ENCODE measurements around the gene EXOC6B.

Gene EXOC6B

DNA sequence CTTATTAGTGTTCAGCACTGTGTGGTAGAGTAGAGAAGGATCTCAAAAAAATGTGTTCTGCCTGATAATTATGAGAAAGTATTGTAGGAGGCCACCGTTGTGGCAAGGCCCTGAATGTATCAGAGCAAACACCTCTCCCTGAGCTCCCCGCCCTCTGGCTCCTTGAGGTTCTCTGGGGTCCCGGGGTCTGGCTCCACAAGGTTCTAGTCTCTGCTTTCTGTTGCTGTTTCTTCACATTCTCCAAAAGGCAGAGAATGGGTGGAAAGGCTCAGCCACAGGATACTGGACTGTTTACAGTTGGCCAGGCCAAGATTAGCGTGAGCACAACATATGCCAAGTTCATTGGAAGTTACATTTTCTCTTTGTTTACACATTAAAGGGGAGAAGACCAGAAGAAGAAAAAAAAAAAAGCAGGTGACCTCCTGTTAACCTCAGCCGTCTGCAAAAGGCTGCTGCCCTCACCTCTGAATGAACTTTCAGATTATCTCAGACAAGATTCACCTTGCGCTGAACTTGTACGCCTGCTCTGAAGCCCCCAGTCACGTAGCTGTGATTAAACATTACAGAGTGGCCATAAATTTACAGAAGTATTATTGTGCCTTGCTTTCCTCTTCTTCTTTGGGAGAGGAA lies 621.6 kb downstream of the EXOC6B start:
- DNase-seq, result no peak

DNA sequence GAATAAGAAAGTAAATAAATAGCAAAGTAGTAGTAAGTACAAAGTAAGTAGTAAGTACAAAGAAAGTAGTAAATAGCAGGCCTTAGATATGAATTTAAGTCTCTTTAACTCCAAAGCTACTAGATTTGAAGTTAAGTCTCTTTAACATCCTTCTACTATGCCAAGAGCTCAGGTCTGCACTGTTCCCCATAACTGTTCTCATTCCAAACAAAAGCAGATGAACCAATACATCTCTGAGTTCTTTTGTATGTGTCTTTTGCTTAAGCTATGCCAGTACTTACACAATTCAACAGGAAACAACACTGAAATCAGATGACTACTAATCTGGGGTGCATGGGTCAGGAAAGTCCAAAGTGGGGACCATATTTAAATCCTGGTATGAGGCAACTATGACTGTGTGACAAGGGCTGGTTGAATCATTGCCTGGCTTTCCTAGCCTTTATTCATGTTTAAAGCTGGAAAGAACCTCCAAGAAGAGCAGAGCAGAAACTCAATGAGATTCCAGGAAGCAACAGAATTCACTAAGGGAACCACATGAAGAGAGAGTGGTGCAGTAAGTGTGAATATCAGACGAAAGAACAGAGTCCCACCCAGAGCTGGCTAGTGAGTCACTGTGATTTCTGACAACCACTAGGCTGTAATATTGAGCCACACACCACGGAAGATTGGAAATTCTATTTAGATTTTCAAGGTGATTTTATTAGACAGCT lies 627.1 kb downstream of the EXOC6B start:
- no peak for DNase-seq

DNA sequence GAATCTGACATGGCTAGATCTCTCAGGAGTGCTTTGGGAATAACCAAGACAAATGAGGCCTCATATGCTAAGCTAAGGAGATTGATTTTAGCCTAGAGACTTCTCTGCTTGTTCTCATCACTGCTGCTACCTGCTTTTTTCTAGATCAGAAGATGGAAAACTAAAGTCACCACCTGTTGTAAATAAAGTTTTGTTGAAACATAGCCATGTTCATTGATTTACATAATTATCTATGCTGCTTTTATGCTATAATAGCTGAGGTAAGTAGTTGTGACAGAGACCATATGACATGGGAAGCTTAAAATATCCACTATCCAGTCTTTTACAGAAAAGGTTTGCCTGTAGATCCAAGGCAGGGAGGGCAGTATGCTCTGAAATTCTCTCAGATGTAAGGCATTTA lies 632.1 kb downstream of the EXOC6B start:
- no peak for DNase-seq

DNA sequence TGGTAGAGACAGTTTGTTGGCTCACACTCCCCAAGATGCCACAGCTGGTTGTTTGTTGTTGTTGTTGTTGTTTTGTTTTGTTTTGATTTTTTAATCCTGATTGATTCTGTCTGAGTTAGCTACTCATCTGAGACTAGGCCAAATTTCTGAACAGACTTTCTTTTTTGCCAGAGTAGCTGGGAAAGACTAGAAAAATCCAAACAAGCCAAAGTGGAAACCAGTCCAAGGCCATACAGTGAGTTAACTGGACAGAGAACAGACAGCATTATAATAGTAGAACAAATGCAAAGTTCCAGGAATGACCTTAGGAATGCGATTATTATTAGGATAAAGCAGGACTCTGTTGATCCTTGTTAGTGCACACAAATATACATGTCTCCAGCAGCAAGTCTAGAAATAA lies 634.4 kb downstream of the EXOC6B start:
- no peak for DNase-seq

DNA sequence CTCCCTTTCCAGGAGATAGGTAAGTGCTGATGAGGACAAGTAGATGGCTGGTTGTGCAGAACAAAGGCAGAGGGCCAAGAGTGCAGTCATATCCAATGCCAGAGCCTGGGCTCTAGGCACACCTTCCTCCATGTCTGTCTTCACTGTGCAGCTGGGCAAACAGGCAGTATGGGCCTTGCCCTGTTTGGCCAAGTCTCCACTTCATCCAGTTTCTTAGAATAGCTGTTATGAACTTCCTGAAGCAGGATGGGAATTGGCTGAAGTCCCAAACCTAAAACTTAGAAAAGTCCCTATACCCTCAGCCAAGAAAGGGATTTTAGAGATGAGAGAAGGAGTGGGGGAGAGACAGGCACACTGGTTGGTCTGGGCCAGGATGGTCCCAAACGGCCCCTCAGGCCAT lies 640.6 kb downstream of the EXOC6B start:
- no peak for DNase-seq

DNA sequence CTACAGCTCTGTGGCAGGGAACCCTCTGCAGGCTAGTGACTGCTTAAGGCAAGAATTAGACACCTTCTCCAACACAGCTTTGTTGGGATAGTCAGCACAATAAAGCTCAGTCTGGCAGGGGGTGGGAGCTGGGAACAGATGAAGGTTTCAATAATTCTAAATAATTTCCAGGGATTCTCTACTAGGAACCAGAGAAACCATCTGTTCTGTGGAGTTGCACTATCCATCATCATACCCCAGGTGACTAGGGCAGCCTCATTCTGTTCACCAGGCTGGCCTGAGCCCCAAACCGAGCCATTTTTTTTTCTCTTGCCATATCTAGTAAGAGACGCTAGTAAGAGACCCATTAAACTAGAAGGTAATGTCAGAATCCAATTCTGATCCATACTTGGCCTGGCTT lies 642.4 kb downstream of the EXOC6B start:
- no peak for DNase-seq

DNA sequence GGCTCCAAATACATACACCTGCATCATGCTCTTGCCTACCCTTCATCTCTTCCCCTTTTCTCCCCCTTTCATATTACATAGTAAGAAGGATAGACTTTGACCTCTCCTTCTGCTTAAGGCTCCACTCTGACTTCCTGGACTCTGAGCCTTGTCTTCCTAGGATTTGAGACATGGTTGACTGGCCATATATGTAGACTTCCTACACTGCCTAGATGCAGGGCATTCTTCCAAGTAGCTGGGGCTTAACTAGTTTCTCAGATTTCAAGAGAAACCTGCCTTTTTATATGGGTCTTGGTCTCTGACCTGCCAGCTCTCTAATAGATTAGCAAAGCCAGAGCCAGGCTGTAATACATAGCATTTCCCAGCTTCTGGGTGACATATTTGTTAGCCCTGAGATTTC lies 642.8 kb downstream of the EXOC6B start:
- DNase-seq, result no peak

DNA sequence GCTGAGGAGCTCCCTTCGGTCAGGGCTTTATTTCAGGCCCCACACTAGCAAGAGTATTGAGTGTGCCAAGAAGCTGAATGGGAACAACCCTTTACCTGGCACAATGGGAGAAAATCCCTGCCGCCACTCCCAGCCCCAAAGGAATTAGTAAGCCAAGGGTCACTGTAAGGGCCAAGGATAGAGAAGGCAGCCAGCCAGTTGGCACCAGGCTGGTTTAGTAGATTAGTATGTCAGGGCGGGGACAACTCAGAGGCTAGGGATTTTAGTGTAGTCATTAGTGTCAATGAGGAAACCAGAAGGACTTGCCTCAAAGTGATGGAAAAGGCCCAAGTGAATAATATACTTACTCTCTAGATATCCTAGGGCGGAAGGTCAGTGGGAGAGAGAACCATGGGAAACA lies 643.3 kb downstream of the EXOC6B start:
- no peak for DNase-seq

DNA sequence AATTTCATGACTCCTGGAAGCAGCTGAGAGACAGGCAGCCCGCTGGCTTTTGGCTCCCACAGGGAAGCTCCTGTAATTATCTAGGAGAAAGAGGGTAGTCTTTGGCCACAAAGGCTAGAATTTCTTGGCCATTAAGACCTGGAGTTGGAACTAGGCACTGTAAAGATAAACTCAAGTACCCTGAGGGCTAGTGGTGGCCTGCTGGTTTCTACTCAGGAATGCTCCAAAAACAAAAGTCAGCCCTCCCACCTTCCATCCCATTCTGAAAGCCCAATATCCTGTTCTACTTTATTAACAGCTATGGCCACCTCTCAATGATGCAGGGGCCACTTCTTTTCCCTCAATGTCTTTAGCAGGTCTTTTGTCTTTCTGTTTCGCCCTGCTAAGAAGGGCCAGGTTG lies 644.2 kb downstream of the EXOC6B start:
- no peak for DNase-seq

DNA sequence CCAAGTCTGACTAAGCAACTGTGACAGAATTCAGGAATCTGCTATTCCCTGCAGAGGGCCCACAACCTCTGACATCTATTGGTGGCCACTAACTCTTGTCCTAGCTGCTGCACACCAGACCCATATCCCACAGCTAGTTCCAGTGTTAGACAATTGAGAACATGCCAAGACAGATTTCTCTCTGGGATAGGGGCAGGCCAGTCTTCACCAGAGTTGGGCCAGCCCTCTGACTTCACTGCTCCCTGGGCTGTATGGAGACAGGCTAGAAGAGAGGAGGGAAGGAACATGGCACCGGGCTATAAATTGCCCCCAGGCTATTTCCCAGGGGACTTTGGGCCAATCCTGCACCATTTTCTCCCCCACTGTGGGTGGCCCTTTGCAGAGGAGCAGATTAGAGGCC lies 645.5 kb downstream of the EXOC6B start:
- DNase-seq, result no peak

DNA sequence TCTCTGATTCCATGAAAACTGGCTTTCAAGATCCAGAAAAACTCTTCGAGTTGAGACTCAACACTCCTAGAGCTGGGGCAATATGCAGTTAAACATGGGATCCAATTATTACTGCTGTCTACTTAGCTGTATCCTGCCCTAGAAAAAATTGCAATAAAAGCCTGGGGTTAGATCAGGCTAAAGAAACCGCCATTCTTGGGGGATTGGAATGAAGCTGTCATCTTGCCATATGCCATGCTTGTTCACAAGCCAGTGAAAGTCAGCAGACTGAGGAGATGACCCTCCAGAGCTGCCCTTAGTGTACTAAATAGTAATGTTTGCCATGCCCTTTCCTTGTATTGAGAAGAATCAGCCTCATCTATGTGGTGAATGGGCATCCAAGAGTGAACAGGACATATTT lies 647.3 kb downstream of the EXOC6B start:
- no peak for DNase-seq

DNA sequence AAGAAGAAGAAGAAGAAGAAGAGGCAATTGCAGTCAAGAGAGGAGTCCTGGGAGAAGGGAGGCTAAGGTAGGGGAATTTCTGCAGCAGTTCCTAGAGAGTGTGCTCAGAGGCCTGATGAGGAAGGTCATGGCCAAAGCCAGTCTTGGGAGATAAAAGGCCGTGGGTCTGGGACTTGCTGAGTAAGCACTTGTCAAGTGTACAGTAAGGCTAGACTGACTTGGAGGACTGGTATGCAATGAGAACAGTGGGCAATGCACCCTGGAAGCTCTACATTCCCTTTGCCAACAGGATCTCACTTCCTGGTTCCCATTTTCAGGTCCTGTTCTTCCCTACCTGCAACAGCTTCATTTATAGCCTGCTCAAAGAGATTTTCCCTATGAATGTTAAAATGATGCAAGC lies 649.6 kb downstream of the EXOC6B start:
- no peak for DNase-seq

DNA sequence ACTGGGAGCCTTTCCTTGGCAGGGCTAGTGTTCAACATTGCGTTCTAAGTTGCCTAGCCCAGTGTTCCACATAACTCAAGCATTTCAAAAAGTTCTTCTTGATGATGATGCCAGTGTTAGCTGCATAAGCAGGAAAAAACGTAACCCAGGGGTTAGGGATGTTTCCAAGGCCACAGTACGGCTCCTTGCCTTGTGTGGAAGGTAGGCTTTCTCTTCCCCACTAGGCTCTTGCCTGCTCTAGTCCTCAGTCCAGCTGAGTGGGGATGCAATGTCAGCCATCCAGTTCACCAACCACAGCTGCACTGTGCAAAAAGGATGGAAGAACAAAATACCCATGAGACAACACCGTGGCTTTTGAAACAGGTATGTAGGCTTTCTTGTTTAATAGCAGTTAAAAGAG lies 650.2 kb downstream of the EXOC6B start:
- DNase-seq, result no peak

DNA sequence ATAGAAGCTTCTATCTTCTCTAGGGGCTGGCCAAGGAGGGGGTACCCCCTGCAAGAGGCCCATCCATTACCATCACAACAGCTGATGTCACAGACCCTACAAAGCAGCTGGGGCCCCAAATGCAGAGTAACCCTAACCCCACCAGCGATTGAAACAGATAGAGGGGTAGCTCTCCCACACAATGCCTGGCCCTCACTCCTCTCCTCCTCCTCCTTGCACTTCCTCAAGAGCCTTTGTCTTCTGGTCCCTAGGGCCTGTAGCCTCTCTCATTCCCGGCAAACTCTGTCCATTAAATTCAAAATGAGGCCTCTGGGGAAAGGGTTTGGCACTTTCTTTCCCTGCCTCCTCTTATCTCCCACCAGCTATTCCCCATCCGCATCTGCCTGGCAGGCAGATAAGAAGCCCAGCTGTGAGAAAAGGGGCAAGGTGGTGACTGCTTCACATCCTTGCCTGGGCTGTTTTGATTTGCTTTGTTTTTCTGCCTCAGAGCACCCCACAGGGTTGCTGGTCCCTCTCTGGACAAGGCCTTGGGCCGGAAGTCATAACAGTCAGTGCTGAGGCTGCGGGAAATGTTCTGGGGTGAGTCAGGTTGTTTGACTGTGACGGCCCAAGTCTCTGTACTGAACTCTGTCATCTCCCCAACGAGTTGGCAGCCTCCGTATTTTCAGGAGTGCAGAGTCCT lies 652.1 kb downstream of the EXOC6B start:
- no peak for DNase-seq

DNA sequence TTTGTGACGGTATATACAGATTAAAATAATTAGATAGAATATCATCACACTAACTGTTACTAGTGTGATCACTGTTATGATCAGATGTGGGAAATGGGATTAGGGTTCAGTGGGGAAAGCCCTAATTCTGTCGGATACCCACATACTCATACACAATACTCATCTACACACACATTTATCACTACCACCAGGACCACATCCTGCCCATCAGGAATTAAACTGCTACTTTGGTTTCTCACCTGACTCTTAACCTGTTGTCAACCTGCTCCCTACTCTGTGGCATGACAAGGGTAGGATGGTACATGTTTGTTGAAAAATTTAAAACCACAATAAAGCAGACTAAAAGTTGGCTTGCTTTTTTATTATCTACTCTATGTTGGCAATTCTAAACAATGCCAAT lies 653.4 kb downstream of the EXOC6B start:
- no peak for DNase-seq

DNA sequence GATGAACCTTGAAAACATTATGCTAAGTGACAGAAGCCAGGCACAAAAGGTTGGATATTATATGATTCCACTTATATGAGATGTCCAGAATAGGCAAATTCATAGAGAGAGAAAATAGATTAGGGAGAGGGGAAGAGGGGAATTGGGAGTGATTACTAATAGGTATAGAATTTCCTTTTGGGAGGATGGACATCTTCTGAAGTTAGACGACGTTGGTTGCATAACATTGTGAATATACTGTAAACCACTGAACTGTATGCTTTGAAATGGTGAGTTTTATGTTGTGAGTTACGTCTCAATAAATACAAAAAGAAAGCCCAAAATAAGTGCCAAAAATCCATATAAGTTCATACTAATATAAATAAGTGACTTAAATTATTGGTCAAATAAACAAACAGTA lies 659.6 kb downstream of the EXOC6B start:
- DNase-seq, result no peak

DNA sequence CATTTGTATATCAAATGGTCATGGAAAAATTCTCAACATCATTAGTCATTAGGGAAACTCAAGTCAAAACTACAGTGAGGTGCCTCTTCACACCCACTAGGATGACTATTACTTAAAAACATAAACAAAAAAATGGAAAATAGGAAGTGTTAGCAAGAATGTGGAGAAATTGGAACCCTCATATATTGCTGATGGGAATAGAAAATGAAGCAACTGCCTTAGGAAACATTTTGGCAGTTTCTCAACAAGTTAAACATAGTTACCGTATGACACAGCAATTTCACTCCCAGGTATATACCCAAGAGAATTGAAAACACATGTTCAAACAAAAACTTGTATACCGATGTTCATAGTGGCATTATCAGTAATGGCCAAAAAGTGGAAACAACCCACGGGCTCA lies 660.0 kb downstream of the EXOC6B start:
- DNase-seq, result no peak

DNA sequence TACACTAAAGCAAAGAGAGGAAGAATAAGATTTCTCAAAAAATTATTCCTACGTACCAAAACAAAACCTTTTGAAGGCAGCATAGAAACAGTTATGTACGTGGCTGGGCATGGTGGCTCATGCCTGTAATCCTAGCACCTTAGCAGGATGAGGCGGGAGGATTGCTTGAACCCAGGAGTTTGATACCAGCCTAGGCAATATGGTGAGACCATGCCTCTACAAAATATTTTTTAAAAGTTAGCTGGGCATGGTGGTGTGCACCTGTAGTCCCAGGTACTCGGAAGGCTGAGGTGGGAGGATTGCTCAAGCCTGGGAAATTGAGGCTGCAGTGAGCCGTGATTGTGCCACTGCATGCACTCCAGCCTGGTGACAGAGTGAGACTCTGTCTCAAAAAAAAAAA lies 663.3 kb downstream of the EXOC6B start:
- no peak for DNase-seq

DNA sequence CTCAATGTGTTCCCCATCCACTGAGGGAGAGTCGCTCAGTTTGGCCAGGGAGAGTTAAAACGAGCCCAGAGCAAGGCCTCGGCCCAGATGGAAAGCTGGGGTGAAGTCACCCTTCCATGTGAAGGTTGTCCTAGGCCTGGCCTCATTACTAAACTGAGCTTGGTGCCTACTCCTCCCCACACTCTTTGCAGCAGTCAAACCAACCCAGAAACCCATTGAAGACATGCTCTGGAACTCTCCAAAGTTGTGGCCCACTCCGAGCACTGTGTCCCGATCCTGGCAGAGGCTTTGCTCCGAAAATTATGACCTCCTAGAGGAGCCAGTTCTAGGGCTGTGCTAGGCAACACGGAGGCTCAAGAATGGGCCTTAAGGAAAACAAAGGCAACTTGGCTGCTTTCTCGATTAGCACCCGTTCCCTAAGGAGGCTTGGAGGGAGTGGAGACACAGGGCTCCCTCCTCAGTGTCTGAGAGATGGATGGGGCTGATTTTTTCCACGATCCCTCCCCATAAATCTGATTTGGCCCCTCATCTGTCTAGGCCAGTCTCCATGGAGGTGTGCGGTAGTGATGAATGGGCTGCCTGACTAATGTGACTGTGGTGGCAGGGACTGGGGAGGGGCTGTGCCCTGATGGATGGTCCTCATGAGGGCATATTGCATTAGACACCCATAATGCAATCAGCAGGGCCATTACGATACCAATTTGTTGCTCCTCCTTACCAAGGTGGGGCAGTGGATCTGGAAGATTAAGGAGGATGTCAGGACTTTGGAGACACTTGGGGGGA lies 666.4 kb downstream of the EXOC6B start:
- DNase-seq, result no peak

DNA sequence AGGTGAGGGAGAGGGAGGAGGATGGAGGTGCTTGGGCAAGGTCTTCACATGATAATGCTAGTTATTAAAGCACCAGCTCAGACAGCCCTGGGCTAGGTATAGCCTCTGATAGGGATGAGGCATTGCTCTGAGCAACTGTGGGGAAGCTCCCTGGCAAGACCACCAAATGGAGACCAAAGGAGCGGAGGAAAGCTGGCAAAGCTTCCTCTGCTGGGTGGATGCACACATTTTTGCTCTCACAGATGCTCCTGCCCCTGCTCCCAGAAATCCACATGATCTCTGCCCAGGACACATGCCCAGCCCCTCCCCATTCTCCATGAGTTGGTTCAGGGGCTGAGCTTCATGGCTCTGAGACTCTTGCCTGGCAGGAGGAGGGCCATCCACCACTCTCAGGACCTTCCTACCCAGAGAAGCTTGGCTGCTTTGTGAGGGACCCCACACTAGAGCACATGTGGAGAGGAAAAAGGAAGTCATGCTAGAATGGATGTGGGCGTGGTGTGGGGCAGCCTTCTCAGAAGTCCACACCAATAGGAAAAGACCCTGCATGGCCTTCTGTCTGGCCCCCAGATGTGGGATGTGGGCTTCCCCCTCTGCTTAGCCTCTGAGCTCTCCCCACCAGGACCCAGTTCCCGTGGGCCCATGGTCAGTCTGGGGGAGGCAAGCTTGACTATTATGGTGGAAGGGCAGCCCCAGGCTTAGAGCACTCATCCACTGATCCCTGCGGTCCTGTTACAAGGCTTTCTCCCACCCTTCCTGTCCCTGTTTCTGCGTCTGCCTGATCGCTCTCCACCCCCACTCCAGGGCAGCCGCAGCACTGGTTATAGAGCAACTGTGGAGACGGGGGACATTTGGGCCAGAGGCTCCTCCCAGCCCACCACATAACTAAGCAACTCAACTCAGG lies 667.7 kb downstream of the EXOC6B start:
- no peak for DNase-seq

DNA sequence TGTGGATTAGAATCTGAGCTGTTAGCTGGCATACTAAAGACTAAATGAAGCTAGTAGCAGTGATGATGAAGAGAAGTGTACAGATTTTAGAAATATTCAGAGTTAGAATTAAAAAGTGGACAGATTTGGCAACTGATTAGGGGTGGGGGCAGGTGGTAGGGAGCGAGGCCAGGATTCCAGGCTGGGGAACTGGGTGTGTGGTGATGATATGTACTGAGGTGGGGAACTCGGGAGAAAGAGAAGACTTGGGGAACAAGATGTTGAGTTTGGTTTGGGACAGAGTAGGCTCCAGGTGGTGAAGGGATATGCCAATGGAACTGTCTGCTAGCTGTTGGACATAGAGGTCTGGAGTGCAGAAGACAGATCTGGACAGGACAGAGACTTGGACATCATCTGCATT lies 669.0 kb downstream of the EXOC6B start:
- DNase-seq, result no peak

DNA sequence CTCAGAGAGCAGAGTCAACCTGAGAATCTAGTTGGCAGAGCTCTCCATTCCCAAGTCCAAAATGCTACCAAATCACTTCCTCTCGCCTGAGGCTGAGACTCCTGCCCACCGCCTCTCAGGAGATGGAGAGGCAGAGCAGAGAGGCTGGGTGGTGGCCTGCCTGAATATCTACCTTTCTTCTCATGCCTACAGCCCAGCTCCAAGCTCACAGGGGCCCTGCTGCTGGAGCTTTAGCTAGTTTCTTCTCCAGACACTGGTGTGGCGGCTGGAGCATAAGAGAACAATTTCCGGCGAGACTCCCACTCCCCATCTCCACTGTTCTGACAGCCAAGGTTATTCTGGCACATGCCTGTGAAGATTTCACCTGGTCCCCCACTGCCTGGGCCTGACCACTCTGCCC lies 670.1 kb downstream of the EXOC6B start:
- no peak for DNase-seq

DNA sequence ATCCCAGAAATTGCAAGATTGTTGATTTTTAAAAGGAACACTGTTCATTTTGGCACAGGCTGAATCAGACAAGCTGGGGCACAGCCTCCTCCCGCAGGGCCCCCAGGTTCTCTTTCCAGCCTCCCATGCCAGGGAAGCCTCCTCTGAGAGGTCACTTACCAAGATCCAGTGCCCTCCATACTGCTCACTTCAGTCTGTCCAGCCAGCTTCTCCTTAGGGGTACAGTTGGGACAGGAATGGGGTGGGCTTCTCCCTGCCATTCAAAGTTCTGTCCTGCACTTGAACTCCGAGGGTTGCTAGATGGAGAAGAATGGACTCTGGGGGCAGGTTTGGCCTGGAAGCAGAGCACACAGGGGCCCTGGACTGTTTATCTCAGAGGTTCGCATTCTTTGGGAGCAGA lies 670.7 kb downstream of the EXOC6B start:
- no peak for DNase-seq
